ENCODE measurements around the gene FMO4.
"Not testable (repeated sequence)": the region's sequence is repeated elsewhere in the genome, so short reads cannot be mapped to it uniquely, and the experiment has no call there.

FMO4 gene, protein sequence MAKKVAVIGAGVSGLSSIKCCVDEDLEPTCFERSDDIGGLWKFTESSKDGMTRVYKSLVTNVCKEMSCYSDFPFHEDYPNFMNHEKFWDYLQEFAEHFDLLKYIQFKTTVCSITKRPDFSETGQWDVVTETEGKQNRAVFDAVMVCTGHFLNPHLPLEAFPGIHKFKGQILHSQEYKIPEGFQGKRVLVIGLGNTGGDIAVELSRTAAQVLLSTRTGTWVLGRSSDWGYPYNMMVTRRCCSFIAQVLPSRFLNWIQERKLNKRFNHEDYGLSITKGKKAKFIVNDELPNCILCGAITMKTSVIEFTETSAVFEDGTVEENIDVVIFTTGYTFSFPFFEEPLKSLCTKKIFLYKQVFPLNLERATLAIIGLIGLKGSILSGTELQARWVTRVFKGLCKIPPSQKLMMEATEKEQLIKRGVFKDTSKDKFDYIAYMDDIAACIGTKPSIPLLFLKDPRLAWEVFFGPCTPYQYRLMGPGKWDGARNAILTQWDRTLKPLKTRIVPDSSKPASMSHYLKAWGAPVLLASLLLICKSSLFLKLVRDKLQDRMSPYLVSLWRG

DNA sequence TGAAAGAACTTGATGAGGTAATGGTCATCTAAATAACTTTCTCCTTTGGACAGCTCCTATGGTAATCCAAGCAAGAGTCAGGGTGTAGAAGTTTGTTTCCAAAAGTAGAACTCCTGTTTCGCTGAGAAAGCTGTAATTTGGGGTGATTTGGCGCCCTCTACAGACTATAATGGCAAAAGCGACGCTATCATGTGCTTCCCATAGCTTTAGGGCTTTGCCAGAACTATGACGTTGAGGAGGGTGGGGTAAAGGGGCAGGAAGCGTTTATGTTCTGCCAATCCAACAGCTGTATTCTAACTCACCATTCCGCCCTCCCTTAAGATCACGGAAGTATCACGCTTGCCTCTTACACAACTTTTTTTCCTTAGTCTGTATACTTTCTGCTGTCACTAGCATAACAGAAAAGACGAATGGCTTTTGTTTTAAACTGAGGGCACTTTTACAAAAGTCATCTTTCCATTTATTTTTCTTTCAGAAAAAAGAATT lies at the start of gene FMO4:
FMO4 (plus strand) TSS at position 349 of the 486 bp plus-strand sequence. CDS start 5,643 bp downstream, outside the sequence.
- DNase-seq, result peak; percentile 35

DNA sequence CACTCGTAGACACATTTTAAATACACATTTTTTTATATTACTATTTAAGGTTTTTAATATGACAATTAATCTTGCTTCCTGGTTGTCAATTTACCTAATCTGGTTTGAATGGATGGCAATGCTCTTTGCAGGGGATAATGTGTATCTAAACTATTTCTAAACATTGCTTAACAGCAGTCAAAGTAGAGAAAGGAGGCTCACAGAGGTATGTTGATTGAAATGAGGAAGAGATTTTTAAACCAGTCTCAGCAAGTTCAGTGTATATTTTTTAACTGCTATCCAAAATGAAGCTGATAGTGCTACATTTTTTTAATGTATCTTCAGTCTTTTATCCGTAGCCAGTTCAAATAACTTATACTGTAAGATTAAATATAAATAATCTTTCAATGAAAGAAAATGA lies 48.3 kb upstream of the FMO4 start:
- no peak for DNase-seq

DNA sequence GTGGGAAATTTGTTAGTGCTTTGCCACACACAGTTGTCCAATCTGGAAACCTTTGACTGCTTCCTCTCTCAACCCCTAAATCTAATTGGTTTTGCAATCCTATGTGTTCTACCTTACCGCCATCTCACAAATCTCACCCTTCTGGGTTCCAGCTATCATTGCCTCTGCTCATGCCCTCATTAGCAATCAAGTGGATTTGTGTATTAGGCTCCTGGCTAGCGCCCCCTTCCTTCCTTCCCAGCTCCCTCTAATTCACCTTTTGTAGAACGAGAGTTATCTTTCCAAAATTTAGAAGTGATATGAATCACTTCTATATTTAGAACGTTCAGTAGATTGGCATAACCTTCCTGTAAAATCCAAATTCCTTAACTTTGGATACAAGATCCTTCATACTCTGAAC lies 47.1 kb upstream of the FMO4 start:
- DNase-seq, result no peak

DNA sequence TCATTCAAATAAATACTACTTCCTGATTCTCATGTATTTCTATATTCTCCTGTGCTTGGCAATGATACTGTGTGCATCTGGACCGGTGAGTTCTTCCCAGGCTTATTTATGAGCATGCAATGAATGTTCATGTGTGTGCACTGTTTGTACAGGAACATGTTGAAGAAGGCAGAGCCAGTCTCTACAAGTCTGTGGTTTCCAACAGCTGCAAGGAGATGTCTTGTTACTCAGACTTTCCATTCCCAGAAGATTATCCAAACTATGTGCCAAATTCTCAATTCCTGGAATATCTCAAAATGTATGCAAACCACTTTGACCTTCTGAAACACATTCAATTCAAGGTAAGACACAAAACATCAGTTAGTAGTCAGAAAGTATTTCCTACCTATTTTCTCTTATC lies 46.6 kb upstream of the FMO4 start:
- no peak for DNase-seq

DNA sequence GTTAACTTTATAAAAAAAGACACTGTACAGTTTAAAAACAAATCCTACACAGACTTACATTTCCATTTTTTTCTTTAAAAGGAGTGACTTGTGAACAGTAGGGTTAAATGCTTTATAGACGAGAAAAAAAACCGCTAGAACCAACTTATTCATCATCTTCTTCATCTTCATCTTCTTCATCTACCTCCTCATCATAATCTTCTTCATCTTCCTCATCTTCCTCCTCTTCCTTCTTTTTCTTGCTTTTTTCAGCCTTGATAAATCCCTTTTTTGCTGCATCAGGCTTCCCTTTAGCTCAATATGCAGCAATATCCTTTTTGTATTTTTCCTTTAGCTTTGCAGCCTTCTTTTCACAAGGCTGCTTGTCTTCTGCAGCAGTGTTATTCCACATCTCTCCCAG lies 43.2 kb upstream of the FMO4 start:
- no peak for DNase-seq

DNA sequence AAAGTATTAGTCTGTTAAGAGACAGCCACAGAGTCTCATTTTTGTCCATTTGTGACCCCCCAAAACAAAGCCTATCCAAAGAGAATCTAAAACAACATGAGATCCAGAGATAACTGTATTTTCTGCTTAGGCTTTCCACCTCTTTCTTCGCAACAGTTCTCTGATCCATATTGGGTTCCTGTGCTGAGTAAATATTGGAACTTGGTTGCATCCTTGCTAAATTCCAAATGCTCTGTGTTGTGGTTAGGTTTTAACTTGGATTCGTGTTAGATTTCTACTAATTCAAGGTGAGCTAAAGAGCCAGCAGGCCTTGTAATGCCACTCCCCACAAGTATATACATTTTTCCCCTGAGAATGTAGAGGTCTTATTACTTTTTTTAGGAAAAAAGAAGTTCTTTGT lies 36.4 kb upstream of the FMO4 start:
- no peak for DNase-seq

DNA sequence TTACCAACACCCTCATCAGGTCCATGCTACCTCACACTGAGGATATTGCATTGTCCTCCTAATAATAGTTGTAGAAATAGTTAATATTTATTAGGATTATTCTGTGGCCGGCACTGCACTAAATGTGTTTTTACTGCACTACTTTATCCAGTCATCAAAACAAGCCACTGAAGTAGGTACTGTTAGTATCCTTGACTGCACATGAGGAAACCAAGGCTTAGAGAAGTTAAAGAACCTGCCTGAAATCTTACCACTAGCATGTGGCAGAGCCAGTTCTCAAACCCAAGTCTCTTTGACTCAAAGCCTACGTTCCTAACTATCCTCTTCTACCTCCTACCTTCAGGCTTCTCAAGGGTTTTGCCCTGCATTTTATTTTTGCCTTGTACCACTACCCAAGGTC lies 34.7 kb upstream of the FMO4 start:
- no peak for DNase-seq

DNA sequence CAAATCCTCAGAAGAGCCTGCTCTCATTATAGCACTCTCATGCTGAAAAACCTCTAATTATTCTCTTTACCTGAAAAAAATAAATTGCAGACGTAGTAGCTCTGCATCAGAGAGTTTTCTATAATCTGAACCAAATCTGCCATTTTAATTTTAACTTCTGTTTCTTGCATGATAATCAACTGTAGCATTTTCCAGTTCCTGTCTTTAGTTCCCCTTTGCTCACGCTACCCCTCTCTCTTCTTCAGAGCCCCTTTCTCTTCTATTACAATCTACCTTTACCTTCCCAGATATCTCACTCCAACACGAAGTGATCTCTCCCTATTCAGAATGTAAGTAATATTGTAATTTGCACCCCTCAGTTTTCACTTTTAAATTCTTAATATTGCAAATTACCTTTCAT lies 34.3 kb upstream of the FMO4 start:
- no peak for DNase-seq

DNA sequence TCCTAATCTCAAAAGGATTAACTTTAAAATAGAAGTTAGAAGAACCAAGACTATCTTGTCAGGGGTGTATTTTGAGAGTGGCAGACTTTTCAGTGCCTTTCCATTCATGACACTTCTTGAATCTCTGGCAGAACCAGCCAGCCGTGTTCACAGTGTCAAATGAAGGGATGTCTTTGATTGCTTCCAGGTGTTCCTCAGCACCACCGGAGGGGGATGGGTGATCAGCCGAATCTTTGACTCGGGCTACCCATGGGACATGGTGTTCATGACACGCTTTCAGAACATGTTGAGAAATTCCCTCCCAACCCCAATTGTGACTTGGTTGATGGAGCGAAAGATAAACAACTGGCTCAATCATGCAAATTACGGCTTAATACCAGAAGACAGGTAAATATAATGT lies 33.4 kb upstream of the FMO4 start:
- DNase-seq, result no peak

DNA sequence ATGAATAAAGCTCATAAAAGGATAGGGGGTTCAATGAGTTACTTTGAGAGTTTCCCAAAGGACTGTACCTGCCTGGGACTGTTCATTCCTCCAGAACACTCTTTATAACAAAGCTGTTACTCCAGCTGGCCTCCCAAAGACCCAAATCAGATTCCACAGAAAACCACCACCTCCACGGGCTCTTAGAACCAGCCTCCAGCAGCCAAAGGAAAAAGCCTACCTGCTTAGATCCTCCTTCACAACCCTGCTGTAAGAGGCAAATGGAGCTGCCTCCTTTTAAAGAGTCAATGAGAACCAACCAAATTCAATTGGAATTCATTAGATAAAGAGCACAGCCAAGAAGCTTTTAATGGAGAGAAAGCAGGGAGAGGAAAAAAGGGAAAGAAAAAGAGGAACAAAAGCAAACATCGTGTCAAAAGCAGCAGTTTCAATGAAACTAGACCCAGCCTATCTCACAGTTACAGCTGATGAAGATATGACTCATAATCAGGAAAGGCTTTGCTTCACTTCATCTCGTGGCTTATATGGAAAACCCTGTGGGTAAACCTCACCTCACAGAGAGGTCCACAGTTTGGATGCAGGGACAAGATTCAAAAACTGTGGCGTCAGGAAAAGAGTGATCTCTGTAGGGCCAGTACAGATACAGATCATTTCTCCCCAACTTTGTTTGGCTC lies 27.8 kb upstream of the FMO4 start:
- DNase-seq, result no peak

DNA sequence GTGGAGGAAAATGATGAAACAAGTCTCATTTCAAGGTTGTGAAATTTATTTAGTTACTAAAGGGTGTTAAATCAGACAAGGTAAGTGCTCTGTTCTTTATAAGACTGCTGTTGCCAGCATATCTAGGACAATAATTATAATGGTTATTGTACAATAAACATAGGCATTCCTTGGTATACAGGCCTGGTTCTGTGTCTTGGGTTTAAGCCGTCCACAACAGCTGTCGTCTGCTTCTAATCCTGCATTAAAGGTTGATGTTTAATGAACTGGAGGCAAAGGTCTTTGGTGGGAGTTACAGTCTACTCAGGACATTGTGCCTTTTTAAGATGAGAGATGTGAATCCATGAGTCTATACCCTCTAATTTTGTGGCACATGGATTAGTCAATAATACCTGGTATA lies 23.4 kb upstream of the FMO4 start:
- DNase-seq, result no peak

DNA sequence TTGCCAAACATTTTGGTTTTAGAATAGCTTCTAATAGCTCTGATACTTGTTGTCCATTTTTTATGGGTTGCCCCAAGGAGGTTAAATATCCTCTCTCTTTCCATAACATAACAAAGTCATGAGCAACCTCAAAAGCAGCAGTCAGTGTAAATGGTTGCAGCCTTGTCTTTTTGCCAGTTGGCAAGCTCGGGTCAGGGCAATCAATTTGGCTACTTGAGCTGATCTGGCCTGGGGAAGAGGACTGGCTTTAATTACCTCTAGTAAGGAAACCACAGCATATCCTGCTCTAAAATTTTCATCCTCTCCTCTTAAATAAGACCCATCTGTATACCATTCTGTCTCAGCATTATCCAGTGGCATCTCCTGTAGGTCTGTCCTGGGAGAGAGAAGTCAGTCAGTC lies 21.2 kb upstream of the FMO4 start:
- no peak for DNase-seq

DNA sequence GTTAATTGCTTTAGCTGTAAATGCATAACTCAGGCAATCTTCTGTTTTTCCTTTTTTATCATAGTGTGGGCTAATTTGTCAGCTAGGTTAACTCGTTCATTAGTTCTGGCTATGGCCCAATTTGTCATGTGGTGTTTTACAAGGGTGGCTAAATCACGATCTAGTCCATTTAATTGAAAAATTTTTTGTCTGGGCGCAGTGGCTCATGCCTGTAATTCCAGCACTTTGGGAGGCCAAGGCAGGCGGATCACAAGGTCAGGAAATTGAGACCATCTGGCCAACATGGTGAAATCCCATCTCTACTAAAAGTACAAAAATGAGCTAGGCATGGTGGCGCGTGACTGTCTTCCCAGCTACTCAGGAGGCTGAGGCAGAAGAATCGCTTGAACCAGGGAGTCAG lies 18.6 kb upstream of the FMO4 start:
- DNase-seq, result not testable (repeated sequence)

DNA sequence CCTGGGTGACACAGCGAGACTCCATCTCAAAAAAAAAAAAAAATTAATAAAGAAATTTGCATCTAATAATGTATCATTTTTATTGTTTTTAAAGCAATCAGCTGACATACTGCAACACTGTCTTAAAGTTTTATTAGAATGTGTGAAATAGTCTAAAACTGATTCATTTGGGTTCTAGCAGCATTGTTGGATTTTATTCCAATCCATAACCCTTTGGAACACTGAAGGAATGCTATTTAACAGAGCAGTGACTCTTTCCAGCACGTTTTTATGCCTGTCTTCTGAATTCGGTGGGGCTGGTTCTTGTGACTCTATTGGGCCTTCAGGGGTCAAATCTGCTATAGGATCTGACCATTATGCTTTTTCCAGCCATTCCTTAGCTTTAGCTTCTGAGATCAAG lies 18.2 kb upstream of the FMO4 start:
- no peak for DNase-seq

DNA sequence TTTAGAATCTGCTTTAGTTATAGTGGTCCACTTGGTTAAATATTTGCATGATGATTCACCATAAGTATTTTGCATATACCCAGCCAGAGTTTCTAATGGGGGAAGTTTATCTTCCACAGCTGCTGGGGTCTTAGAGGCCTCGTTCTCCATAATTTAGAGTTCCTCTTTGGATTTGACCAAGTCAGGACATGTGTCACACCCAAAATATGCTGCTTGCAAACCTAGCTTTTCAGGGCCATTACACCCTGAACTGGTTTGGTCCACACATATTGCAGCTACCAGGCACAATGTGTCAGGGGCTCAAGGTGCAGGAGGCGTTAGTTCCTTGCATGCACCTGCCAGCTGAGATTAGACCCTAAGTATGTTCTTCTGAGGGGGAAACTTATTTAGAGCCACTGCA lies 17.1 kb upstream of the FMO4 start:
- no peak for DNase-seq

DNA sequence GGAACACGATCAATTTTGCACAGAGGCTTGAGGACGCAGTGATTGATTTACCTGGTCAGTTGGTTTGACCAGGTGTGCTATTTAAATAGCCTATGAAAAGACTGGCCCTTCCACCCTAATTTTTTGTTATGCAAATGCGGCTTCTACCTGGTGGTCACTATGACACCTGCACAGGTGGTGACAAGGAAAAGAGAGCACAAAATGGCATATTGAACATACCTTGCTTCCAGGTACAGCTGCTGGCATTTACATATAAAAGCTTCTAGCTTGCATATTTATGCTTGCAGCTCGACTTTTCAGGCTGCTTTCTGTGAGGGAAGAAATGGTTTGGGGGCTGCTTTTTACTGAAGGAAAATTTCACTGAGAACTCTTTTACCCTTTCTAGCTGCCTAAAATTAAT lies 15.3 kb upstream of the FMO4 start:
- no peak for DNase-seq

DNA sequence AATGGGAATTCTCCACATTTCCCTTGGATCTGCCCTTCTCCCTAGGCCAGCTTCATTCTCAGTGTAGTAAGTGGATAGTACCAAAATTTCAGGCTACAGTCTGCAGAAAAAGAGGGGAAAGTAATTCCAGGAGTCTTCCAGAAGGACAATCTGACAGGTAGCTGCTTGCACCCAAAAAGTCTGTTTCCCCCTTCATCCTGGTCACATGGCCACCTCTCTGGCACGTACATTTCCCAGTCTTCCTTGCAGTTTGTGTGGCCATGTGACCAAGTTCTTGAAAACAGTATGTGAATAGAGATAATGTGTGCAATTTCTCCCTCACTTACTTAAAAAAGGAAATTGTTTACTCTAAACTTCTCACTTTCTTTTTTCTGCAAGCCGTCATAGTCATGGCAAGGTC lies 14.6 kb upstream of the FMO4 start:
- DNase-seq, result no peak

DNA sequence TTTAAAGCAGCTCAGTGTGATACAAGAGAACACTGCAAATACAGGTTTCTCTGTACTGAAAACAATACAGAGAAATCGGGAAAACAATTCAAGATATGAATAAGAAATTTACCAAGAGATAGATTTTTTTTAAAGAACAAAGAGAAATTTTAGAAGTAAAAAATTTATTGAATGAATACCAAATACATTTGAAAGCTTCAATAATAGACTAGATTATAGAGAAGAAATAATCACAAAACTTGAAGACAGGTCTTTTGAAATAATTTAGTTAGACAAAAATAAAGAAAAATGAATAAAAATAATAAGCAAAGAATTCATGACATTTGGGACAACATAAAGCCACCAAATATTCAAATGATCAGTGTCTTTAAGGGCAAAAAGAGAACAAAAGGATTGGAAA lies 13.6 kb upstream of the FMO4 start:
- DNase-seq, result no peak

DNA sequence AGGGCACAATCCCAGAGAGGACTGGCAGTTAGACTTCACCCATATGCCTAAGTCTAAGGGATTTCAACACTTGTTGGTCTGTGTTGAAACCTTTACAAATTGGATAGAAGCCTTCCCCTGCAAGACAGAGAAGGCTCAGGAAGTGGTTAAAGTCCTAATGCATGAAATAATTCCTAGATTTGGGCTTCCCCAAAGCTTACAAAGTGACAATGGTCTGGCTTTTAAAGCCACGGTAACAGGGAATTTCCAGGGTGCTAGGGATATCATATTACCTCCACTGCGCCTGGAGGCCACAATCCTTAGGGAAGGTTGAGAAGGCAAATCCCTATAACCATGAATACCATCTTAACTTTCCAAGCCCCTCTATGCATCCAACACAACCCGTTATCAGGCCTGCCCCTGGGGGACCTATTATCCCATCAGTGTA lies 3.3 kb upstream of the FMO4 start:
- DNase-seq, result no peak

DNA sequence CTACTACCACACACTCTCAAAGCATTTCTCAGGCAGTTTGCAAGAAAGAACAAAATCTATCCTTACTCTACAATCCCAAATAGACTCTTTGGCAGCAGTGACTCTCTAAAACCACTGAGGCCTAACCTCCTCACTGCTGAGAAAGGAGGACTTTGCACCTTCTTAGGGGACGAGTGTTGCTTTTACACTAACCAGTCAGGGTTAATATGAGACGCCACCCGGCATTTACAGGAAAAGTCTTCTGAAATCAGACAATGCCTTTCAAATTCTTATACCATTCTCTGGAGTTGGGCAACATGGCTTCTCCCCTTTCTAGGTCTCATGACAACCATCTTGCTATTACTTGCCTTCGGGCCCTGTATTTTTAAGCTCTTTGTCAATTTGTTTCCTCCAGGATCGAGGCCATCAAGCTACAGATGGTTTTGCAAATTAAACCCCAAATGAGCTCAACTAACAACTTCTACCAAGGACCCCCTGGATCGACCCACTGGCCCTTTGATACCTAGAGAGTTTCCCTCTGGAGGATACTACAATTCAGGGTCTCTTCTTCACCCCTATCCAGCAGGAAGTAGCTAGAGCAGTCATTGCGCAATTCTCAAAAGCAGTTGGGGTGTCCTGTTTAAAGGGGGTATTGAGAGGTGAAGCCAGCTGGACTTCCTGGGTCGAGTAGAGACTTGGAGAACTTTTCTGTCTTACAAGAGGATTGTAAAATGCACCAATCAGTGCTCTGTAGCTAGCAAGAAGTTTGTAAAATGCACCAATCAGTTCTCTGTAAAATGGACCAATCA lies 2.0 kb upstream of the FMO4 start:
- DNase-seq, result no peak

DNA sequence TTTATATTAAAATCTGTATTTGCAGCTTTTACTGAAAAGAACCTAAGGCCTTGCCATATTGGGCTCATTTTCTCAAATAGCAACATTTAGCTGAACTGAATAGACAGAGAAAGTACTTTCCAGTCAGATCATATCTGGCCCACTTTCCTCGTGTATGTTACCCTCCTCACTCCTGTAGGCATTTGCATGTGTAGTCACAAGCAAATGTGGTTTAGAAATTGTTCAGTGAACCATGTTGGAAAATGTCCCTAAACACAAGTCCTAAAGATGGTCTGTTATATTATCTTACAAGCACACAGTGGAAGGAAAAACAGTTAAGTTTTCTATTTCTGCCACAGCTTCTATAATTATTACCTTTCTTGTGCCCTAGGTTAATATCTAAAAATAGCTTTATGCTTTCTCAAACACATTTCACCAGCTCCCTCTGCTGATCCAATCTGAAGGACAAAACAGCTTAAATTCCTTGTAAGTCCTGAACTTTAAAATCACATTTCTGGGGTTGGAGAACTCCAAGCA lies 606 bp upstream of the FMO4 start:
- DNase-seq, result no peak

DNA sequence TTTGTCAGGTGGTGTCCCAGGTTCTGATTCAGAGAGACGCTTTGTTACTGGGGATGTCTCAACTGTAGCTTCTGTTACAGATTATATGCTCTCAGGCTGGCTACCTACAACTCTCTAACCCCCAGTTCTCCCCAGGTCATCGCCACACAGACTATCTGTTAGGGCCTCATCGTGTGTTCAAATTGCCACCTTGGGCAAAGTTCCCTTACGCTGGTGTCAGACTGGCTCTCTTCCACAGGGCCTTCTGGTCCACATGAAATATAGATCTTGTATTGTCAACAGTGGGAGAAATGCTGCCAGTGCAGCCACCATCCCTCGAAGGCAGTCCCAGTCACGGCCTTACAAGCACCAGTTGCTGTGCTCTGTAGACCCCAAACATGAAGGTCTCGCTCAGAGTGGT lies 15.3 kb downstream of the FMO4 start:
- no peak for DNase-seq

DNA sequence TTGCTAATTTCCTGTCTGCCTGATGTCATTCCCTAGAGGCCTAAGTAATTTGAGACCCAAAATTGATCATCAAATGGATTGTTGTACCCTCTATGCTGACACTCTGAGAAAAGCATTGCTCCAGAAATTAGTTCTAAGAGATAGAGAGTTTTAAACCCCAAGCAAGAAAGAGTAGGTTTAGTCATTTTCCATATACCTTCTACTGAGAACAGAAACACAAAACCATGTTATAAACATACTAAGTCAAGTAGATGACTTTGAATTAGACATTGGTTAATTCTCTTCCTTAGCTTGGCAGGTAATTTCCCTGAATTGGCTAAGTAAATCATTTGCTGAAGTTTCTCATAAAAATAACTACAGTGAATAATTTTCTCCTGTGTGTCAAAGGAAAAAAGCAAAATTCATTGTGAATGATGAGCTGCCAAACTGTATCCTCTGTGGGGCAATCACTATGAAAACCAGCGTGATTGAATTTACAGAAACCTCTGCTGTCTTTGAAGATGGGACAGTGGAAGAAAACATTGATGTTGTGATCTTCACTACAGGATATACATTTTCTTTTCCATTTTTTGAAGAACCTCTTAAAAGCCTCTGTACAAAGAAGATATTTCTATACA lies 20.1 kb downstream of the FMO4 start:
- no peak for DNase-seq
